Inflammatory macrophage treated with lipopolysaccharide for 1 hour (primary cell): ENCODE measurements around the gene RBM47.
"Not testable (repeated sequence)": the region's sequence is repeated elsewhere in the genome, so short reads cannot be mapped to it uniquely, and the experiment has no call there.

Experiments
- DNase-seq, 2 donors: peaks; one replicate each; pipeline ENCODE4 v3.0.0-alpha.2; 2020 to 2022

The RBM47 gene

DNA sequence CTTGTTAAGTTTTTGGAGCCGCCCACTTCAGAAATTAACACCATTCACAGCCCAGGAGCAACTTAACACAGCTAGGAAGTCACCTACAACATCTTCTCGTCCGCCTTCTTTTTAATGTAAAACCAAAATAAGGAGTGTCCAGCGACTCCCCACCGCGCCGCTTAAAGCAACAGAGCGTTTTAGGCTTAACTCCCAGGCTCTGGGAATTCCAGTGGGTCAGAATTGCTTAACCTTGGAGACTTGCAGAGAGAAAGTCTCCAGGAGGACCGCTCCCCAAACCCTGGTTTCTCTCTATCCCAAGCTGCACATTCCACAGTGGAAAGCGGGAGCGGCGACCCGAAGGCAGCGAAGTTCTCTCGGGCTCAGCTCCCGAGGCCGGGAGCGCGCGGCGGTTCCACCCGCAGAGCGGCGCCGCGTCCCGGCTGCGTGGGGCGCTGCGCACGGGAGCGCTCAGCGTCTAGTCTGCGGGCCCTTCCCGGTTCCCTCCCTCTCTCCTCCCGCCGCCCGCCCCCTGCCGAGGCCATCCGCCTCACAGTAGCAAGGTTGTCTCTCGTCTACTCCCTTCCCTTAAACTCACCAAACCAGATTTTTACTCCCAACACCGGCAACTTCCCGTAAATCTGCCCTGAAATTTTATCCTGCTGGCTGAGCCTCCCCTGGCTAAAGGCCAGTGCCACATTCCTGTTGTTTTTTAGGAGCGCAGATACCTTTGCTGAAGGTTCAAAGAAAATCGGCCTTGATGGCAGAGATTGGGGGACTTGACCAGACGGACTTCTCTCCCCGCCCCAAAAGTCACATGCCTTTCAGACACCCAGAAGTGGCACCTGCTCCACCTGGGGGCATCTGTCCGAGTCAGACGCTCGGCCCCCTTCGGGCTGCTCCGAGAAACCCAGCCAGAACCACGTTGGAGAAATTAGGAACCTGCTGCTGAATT lies at the start of gene RBM47:
RBM47 (minus strand) TSS at position 464 of the 934 bp plus-strand sequence. CDS start 190,971 bp downstream, outside the sequence.
- peak; percentile 88 to 94 for DNase-seq

DNA sequence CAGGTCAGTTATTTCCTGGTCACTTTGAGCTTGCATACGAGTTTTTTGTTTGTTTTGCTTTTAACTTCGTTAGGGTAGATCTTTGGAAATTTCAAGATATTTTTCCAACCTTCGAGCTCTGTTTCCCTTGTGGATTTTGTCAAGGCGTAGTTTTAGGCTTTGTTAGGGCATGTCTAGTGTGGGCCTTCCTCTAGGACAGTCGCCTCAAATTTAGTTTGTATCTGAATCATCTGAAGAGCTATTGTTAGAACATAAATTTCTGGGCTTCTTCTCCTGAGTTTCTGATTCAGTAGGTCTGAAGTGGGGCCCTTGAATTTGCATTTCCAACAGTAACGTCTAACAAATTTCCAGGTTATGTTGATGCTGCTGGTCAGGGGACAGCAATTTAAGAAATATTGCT lies 48.8 kb upstream of the RBM47 start:
- DNase-seq, result no peak

DNA sequence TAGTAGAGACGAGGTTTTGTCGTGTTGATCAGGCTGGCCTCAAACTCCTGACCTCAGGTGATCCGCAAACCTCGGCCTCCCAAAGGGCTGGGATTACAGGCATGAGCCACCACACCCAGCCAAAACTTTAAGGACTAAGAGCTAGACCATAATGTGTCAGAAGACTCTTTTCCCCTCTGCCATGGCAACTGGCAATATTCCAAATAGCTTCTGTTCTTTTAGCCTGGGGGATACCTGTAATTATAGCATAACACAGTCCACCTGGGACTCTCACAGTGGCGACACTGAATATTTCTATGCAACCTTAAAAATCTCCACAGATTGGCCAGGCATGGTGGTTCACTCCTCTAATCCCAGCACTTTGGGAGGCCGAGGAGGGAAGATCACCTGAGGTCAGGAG lies 45.5 kb upstream of the RBM47 start:
- no peak for DNase-seq

DNA sequence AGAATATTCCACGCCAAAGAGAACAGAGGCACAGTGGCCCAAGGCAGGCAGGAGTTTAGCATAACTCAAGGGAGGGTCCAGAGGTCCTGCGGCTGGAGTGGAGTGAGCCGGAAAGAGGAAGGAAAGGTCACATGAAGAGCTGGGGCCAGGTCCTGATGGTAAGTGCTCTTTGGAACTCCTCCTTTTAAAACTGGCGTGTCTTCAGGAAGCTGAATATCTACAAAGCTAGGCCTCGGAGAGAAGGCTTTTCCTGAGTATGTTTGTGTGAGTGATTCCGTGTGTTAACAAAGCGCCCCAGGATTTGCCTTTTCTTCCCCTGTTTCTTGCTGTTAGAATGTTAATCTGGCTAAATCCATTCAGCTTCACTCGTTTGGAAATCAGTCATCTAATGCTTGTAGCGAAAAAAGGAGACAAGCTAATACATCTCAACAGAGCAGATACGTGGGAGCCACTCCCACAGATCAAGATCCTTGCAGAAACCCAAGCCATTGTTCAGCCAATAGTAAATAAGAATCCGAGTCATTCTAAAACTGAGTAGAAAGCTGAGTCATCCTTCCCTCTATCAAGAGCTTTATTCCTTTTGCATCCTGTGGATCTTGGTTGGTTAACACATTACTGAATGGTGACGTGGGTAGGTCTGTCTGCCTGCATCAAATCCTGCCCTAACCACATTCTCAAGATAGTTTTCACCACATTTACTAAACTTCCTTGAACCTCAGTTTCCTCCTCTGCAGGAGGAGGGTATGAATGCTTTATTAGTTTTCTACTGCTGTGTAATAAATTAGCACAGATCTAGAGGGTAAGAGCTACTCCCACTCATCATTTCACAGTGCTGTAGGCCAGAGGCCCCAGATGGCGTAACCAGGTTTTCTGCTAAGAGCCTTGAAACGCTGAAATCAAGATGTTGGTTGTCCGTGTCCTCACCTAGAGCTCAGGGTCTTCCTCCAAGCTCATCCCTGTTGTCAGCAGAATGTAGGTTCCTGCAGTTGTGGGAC lies 43.2 kb upstream of the RBM47 start:
- DNase-seq, result peak; percentile 84 to 95

DNA sequence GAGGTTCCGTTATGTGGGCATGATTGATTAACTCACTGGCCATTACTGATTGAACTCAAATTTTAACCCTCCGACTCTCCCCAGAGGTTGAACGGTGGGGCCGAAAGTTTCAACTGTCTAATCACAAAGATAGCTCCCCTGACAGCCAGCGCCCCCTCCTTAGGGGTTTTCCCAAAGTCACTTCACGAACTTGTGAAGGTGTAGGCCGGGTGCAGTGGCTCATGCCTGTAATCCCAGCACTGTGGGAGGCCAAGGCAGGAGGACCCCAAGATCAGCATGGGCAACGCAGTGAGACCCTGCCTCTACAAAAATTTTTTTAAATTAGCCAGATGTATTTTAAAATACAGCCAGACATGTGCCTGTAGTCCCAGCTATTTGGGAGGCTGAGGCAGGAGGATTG lies 39.8 kb upstream of the RBM47 start:
- DNase-seq, result no peak

DNA sequence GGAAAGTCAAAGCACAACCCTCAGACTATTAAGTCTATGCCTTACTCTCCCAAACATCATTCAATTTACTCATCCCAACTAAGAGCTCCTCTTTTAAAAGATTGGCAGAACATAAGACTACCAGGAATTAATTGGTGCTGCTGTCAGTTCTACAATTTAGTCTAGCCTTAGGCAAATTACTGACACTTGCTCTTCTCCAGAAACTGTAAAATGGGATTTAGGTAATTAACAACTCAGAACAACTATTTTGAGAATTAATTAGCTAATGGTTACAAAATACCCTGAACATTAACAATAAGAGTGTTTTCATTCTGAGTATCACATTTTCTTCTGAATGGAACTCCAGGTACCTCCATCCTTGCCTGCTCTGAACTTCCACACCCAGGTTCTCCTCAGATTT lies 36.2 kb upstream of the RBM47 start:
- DNase-seq, result no peak

DNA sequence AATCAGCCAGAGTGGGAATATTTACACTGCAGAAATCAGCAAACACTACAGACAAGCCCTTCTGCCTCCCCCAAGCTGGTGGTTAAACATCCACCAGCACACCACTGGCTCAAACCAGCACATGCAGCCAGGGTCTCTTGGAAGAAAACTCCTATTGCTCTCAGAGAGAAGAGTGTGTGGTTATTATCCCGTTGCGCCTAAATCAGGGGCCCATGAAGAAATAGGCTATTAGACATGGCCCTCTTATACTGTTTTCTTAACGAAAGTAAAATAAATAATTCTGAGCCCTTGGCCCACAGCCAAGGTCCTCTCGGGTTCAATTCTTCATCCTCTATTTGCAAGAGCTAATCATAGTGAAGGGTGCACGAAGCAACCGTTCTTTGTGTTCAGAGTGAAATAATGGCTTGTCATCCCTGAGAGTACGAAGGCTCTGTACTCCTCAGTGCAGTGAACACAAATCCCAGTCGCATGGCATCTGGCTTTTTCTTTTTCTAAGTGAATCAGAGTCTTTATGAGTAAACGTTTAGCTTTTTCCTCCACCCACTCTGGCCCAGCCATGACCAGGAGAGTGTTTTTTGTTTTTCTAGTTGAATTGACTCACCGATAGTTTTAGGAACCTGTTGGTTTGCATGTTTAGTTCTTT lies 33.4 kb upstream of the RBM47 start:
- peak; percentile 31 to 51 for DNase-seq

DNA sequence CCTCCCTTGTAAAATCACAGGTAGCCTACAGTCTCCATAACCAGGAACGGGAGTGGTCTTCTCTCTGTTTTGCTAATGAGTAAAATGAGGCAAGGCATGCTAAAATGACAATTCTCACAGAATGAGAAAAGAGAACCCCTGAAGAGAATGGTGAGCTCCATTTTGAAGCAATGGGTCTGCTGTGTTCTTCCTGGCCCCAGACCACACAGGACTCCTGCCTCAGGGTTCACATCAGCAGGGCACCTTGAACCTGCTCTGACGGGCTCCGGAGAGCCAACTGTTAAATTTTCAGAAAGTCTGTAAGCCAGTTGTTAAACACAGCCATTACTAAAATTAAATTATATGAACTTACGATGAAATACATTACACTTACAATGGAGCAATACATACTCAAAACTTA lies 32.1 kb upstream of the RBM47 start:
- DNase-seq, result no peak

DNA sequence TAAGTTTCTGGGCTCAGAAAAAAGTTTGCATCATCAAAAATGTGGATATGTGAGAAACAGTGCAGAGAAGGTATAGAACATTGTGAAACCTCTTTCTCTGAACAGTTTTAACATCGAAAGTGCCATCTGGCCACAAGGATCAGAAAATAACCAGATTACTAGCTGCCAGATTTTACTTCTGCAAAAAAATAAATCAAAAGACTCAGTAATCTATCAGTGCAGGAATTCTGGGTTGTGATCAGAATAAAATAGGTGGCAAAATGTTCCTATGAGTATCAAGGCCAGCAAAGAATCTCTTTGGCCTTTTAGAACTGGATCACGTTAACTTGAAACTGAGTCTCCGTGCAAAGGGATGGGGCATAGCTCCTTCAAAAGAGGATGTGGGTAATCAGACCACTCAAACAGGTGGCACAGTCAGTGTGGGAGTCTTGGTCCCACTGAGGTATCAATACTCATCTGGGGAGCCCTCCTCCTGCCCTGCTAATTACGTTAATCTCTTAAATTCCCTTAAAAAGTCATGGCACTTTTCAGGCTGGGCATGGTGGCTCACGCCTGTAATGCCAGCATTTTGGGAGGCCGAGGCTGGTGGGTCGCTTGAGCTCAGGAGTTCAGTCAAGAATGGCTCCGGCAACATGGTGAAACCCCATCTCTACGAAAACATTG lies 26.7 kb upstream of the RBM47 start:
- DNase-seq, result no peak

DNA sequence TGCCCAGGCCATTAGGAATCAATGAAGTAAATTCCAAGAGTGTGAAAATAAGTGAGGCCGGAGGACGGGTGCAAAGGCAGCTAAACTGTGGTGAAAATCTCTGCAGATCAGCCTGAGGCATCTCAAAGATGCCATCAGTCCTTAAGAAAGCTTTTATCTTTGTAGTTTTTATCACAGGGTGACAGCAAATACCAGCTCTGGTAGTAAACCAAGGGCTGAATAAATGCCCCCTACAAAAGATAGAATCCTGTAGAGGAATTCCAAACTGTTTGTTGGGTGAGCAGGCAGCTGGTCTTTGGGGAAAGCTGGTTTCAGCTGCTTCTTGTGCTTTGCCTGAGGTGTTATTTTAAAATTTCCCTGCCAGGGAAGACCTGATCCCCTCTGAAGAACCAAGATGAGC lies 21.6 kb upstream of the RBM47 start:
- no peak for DNase-seq

DNA sequence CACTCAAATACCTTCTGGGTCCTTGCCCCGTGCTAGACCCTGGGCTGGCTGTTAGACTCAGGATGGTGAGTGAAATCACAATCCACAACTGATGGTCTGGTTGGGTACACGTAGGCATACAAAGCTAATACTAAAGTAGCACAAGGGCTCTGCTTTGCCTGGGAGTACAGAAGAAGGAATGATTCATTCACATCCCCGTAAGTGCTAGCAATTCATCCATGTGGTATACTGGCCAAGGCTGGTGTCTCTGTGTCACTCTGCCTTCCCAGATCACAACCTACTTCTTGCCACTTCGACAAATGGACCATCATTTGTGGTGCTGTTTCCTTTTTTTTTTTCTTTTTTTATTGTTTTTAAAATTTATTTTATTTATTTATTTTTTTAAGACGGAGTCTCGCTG lies 19.7 kb upstream of the RBM47 start:
- DNase-seq, result no peak

DNA sequence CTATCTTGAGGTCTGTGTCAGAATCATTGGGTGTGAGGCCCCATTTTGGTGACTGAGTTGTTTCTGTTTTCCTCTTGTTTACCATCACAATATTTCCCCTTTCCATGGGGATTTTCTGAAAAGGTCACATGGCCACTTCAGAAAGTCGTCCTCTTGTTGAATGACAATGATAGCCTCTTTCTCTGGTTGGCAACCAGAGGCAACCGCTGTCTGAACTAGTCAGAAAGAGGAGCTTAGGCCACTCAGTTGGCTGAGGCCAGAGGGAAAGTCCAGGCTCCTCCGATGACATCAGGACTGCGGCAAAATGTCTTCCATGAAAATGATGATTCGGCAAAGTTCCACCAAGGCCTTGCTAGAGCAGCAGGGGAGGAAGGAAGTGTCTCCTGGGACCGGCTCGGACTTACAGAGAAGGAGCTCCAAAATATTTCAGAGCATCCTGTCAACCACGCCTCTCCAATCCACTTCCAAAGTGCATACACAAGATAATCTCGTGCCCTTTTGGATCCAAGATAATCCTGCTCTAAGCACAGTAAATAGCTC lies 19.1 kb upstream of the RBM47 start:
- peak; percentile 94 to 98 for DNase-seq

DNA sequence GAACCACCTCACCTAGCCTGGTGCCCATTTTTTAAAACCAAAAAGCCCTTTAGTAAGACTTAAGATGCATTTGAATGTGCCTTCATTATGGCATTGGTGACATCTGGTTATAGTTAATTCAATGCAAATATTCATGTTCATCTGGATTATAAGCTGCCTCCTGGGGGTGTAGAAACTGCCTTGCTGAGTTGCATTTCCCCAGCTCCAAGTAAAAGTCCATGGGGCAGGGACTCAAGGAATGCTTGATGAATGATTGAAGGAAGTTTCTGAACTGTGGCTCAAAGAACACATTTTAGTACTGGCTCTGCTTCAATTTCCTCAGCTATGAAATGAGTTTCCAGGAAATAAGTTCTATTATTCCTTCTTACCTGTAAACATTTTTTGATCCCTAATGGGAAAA lies 18.5 kb upstream of the RBM47 start:
- no peak for DNase-seq

DNA sequence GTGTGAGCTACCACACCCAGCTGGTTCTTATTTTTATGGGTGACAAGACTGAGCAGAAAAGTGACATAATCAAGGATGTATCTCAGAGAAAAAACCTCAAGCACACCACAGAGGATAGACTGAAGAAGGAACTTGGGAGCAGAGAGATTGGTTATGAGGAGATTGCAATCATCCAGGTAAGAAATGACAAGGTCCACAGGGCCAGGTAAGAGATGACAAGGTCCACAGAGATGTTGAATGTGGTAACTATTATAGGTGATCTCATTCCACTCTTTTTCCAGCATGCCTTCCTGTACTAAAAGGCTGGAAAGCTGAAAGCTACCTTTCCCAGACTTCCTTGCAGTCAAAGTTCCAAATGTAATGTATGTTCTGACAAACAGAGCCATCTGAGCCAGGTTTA lies 15.9 kb upstream of the RBM47 start:
- DNase-seq, result no peak

DNA sequence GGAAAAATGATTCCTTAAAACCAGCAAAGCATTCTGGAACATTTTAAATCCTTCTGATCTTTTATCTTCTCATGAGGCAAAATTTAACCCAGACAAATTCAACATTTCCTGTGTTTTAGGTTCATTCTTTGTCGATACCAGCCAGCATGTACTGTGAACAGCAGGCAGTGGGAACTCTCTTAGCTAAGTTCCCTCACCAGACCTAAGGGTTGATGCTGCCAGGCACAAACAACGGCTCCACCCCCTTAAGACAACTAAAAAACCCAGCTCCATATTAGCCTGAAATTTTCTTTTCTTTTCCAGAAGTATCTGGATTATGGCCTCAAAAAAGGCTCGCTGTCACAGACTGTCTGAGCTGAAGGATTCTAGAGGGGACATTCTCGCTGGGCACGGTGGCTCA lies 2.4 kb upstream of the RBM47 start:
- no peak for DNase-seq

DNA sequence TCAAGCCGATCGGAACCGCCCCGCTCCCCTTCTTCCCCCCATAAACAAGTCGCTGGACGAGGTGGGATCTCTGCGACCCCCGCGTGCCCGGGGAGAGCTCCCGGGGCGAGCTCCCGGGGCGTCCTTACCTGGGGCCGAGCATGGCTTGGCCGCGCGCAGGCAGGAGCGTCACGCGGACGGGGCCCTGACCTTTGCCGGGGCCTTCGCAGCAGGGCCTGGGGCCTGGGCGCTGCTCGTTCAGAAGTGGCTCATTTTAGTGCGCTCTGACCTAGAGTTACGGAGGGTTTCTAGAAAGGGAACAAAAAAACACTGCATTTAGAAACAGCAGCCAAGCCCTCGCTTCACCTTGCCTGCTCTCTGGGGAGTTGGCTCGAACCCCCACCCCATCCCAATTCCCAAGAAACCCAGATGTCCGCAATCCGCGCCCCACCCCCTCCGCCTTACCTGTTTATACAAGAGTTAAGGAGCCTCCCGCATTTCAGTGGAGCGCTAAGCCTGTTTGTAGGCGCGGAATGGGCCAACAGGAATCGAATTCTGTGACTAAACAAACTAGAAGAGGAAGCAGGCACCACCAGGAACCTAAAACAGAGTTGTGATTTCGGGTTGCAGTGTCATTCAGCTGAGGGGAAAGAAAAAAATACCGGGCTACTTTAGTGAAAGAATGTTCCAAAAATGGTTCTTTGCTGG lies 814 bp upstream of the RBM47 start:
- peak; percentile 83 to 87 for DNase-seq

DNA sequence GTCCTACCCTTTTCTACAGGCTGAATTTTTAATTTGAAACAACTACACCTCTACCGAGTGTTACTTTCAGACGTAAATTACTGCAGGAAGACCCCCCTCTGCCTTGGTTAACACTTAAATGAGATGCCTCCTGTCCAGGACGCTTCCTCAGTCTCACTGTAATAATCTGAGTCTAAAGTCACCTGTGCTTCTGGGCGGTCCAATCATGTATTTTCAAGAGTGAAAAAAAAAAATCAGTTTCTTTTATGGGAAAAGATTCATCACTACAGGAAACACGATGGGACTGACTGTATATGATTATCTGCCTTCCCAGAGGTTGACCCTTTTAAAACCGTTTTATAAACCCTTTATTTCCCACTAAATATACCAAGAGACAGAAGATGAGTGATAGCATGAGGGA lies 776 bp downstream of the RBM47 start:
- DNase-seq, result no peak

DNA sequence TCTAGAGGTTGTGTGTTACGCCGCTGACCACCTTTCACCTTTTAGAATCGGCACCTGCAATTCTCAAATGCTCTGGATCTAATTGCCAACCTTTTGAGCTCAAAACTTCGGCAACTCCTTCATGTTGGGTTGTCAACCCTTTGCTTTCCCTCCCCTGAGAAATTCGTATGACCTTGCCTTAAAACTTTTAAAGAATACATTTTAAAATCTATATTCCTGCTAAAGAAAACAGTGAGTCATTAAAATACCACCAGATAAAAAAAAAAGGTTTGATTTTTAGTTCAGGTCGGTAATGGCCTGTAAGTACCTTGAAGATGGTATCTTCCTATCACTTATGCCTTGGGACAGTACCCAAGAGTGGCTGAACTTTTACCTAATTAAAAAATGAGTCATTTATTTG lies 1.3 kb downstream of the RBM47 start:
- DNase-seq, result not testable (repeated sequence)

DNA sequence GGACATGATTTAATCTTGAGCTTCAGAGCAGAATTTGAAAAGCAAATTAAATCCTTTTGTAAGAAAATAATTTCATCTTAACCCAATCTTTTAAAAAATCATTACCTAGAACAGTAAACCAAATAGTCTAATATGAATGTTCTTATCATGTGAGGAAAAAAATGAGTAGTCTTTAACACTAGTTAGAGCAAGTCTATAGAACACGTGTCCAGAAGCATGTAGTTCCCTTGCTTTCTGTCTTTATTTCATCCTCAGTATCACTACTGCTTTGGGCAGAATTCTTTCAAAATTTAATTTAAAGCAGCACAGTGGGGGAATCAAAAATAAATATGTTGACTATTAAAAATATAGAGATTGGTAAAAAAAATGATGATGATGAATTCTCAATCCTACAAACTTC lies 2.1 kb downstream of the RBM47 start:
- no peak for DNase-seq

DNA sequence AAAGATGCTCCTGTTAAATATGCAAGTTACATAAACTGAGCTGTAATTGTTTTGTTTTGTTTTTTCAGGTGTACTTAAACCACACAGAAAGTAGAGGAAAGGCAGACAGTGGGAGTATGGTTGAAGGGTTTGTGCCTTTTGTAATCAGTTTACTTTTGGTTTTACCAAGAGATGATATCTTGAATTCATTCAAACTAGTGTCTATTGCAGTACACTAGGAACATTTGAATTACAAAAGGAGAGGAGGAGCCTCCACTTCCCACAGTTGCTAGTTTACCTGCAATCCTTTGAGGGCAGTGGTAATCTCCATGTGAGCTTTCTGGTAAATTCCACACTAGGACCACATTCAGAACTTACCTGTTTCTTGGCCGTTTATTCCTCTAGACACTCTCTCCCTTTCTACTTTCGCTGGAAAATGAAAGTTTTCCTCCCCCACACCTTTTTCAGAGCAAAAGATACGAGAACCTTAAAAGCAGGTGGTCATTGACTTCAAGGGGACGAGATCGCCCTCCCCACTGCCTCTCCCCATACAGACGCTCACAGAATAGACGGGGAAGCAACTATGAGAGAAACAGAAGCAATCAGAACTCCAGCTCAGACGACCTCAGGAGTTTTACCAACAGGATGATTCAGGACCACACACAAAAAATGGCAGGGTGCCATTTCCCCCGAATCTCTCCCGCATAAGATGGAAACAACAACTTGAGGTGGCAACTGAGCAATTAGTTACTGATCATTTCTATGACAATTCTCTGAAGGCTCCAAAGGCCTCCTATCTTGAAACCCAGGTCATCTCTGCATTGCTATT lies 3.3 kb downstream of the RBM47 start:
- no peak for DNase-seq

DNA sequence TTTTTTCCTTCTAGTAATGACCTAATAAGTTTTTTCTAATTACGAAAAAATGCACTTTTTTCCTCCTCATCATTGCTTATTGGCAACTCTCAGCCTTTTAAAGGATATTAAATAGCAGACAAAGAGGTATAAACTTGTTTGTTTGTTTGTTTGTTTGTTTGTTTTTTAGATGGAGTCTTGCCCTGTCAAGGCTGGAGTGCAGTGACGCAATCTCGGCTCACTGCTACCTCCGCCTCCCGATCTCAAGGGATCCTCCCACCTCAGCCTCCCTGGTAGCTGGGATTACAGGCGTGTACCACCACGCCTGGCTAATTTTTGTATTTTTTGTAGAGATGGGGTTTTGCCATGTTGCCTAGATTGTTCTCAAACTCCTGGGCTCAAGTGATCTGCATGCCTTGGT lies 6.0 kb downstream of the RBM47 start:
- no peak for DNase-seq
